Endothelial cell of umbilical vein (primary cell): ENCODE data around the gene ARHGEF10L. TPM values are rescaled to one million over a fixed set of nuclear protein-coding genes. Genes with fewer than 3 reads are reported as not detected.

Experiments
- BruUV-seq: library from RNA; stranded (reverse); fragments of 400-500 nt; replicated peaks from 2 replicates; lab custom pipeline; 2021; lab: Mats Ljungman, UMichigan
- CTCF ChIA-PET: fragments of 300-600, 350-600 bp; sonication (Branson Sonifier 250); formaldehyde crosslinking; loops from one replicate; lab custom pipeline; 2021; ENCODE audit warnings: antibody characterized with exemption, inconsistent platforms; lab: Charles Lee
- POLR2A ChIA-PET: fragments of 300-600, 350-600 bp; sonication (Branson Sonifier 250); formaldehyde crosslinking; loops from one replicate; lab custom pipeline; 2021; ENCODE audit warnings: antibody characterized with exemption, inconsistent platforms; lab: Charles Lee
- DNase-seq: peaks from one replicate; pipeline ENCODE4 v3.0.0-alpha.2; 2011; ENCODE audit warnings: low read depth, low spot score
- FAIRE-seq: peaks from 2 replicates; lab custom pipeline; 2011; peaks lifted over from hg19 to GRCh38; lab: Jason Lieb, UNC
- H2AFZ ChIP-seq: 2 replicates; pipeline ENCODE4 v1.6.0; 2012; ENCODE audit warnings: low read depth, low read length, control low read depth, inconsistent platforms
- H3K27ac ChIP-seq: 2 replicates; pipeline ENCODE4 v1.5.1; 2011; ENCODE audit warnings: low read depth, mild to moderate bottlenecking, control low read depth, low read length, moderate library complexity; ENCODE audit not compliant: insufficient read depth
- H3K27me3 ChIP-seq, 2 experiments: 2 replicates each; pipeline versions ENCODE4 v1.6.0 to v1.6.1; 2011; ENCODE audit warnings: low read length in 2 of 2, mixed read lengths in 1 of 2; ENCODE audit not compliant: control insufficient read depth in 2 of 2, insufficient read depth in 2 of 2
- H3K36me3 ChIP-seq, 2 experiments: 2 replicates in 1 of 2; 3 replicates in 1 of 2; pipeline ENCODE4 v1.5.1; 2011; ENCODE audit warnings: low read length in 2 of 2, mild to moderate bottlenecking in 1 of 2, moderate library complexity in 1 of 2; ENCODE audit not compliant: control insufficient read depth in 2 of 2, insufficient read depth in 2 of 2; ENCODE audit errors: extremely low read depth in 1 of 2
- H3K4me1 ChIP-seq: 3 replicates; pipeline ENCODE4 v1.5.1; 2011; ENCODE audit warnings: mild to moderate bottlenecking, low read length; ENCODE audit not compliant: control insufficient read depth, insufficient read depth; ENCODE audit errors: extremely low read depth
- H3K4me2 ChIP-seq: 2 replicates; pipeline ENCODE4 v1.6.1; 2011; ENCODE audit warnings: low read length, control low read depth, mixed read lengths; ENCODE audit not compliant: insufficient read depth
- H3K4me3 ChIP-seq, 3 experiments: fragments of 200-600 bp in 1 of 3; sonication (generic), shearing (Covaris generic) in 1 of 3; replicated peaks in 1 of 3; 2 replicates each; pipeline ENCODE4 v1.5.1; 2011 to 2016; ENCODE audit warnings: control low read depth in 3 of 3, low read length in 3 of 3, mild to moderate bottlenecking in 2 of 3, inconsistent platforms in 1 of 3, low read depth in 1 of 3, moderate library complexity in 1 of 3; ENCODE audit not compliant: insufficient read depth in 1 of 3
- H3K79me2 ChIP-seq: 2 replicates; pipeline ENCODE4 v1.6.0; 2012; ENCODE audit warnings: low read length, inconsistent platforms; ENCODE audit not compliant: control insufficient read depth, insufficient read depth
- H3K9ac ChIP-seq: replicated peaks from 2 replicates; pipeline ENCODE3; 2011; ENCODE audit warnings: low read length, control low read depth; ENCODE audit not compliant: insufficient read depth; ENCODE audit errors: extremely low read depth
- H3K9me1 ChIP-seq: replicated peaks from 3 replicates; pipeline ENCODE4 v1.6.0; 2011; ENCODE audit warnings: mild to moderate bottlenecking, low read length; ENCODE audit not compliant: control insufficient read depth, insufficient read depth; ENCODE audit errors: extremely low read depth
- H3K9me3 ChIP-seq: replicated peaks from 2 replicates; pipeline ENCODE4 v1.5.1; 2012; ENCODE audit warnings: low read length, inconsistent platforms; ENCODE audit not compliant: control insufficient read depth, insufficient read depth
- H4K20me1 ChIP-seq: replicated peaks from 2 replicates; pipeline ENCODE3; 2011; ENCODE audit warnings: mild to moderate bottlenecking, low read length; ENCODE audit not compliant: control insufficient read depth, insufficient read depth; ENCODE audit errors: extremely low read depth
- EZH2 ChIP-seq: IDR thresholded peaks from 2 replicates; pipeline ENCODE4 v1.6.1; 2012; ENCODE audit warnings: borderline replicate concordance, low read depth, mild to moderate bottlenecking, moderate library complexity, low read length, inconsistent platforms; ENCODE audit not compliant: severe bottlenecking
- FOS ChIP-seq: IDR thresholded peaks from 2 replicates; pipeline ENCODE4 v1.6.1; 2011; ENCODE audit warnings: mild to moderate bottlenecking, low read length, moderate library complexity, borderline replicate concordance; ENCODE audit not compliant: insufficient read depth
- JUN ChIP-seq: IDR thresholded peaks from 2 replicates; pipeline ENCODE4 v1.6.1; 2011; ENCODE audit warnings: borderline replicate concordance, low read depth; ENCODE audit not compliant: insufficient read length, insufficient read depth
- MYC ChIP-seq: IDR thresholded peaks from one replicate; pipeline ENCODE4 v1.6.1; 2011; ENCODE audit warnings: mild to moderate bottlenecking, low read depth, low read length
- POLR2A ChIP-seq: IDR thresholded peaks from 2 replicates; pipeline ENCODE4 v1.6.1; 2012; ENCODE audit warnings: low read depth, mild to moderate bottlenecking, control low read depth, low read length
- POLR2AphosphoS5 ChIP-seq: IDR thresholded peaks from 2 replicates; pipeline ENCODE4 v1.6.1; 2012; ENCODE audit warnings: low read depth, mild to moderate bottlenecking, control low read depth, low read length, moderate library complexity; ENCODE audit not compliant: insufficient read depth
- dilution Hi-C: fragments of 300-500 bp; cut with MboI; formaldehyde crosslinking; loops from one replicate; pipeline ENCODE4 v1.15.0; 2019; ENCODE audit warnings: low sequenced_read_pairs; ENCODE audit not compliant: extremely low pct_ligation_motif_present
- intact Hi-C: fragments of 100-400 bp; cut with micrococcal nuclease; formaldehyde crosslinking; loops from one replicate; pipeline ENCODE4 v1.10.0; 2022
- polyA plus RNA-seq, 4 experiments: library from polyadenylated mRNA; depleted of rRNA in 3 of 4; stranded (reverse) in 3 of 4; unstranded in 1 of 4; fragments of >200 nt; gene quantifications; 2 replicates each; pipeline versions ENCODE4 v1.2.1 to v1.2.3, GENCODE V29; 2011 to 2012; ENCODE audit warnings: missing spikeins in 1 of 4
- total RNA-seq: library from RNA; stranded (reverse); gene quantifications from 2 replicates; pipeline ENCODE4 v1.2.3, GENCODE V29; 2021
- TF ChIP-seq, protein P1 (sequence below), 2 donors: IDR thresholded peaks; 1 replicate in 1 of 2; 2 replicates in 1 of 2; pipeline ENCODE4 v1.5.1; 2011; ENCODE audit warnings: low read length in 2 of 2, mild to moderate bottlenecking in 2 of 2, moderate library complexity in 2 of 2, control low read depth in 1 of 2, inconsistent platforms in 1 of 2, low read depth in 1 of 2; ENCODE audit not compliant: insufficient read depth in 1 of 2; ENCODE audit errors: extremely low read depth in 1 of 2

Gene ARHGEF10L
- total and polyA plus RNA-seq, 2 donors (not counting 3 experiments of a cell fraction or from before 2014, with no cell fraction given) = 1.9 to 5.2 TPM

DNA sequence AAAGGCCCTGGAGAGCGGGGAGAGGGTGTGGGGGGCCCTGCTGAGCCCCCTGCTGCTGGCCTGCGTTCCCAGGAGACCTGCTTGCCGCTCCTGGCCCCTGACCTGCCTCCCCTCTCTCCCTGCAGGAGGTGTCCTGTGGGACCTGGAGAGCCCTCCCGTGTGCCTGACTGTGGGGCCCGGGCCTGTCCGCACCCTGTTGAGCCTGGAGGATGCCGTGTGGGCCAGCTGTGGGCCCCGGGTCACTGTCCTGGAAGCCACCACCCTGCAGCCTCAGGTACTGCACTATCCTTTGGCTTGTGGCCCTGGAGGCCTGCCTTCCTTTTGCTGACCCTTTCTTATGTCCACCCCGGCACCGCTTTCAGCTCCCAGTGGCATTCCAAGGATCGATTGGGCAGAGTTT is 124.8 kb downstream of the ARHGEF10L start:
- ChIA-PET CTCF (interaction anchor here (10.1 kb wide), 1 partner anchor 33 kb away, joined by 115 read pairs; no protein-coding TSS in a partner anchor), POLR2A (no interaction called here)
- TF ChIP-seq MYC (no peak), FOS (no peak), POLR2A (no peak), EZH2 (no peak), JUN (no peak), POLR2AphosphoS5 (no peak)
- TF ChIP-seq, protein P1, sequence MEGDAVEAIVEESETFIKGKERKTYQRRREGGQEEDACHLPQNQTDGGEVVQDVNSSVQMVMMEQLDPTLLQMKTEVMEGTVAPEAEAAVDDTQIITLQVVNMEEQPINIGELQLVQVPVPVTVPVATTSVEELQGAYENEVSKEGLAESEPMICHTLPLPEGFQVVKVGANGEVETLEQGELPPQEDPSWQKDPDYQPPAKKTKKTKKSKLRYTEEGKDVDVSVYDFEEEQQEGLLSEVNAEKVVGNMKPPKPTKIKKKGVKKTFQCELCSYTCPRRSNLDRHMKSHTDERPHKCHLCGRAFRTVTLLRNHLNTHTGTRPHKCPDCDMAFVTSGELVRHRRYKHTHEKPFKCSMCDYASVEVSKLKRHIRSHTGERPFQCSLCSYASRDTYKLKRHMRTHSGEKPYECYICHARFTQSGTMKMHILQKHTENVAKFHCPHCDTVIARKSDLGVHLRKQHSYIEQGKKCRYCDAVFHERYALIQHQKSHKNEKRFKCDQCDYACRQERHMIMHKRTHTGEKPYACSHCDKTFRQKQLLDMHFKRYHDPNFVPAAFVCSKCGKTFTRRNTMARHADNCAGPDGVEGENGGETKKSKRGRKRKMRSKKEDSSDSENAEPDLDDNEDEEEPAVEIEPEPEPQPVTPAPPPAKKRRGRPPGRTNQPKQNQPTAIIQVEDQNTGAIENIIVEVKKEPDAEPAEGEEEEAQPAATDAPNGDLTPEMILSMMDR (IDR thresholded peaks at IDR 0.05; ENCODE audit: extremely low read depth in 1 of 2, insufficient read depth in 1 of 2, low read depth in 1 of 2, low read length in 2 of 2) = no peak
- intact Hi-C loops (loop anchor here (10.0 kb wide), 1 partner anchor 1210 kb away; no protein-coding TSS in a partner anchor), dilution Hi-C loops (no loop called here)
- Histone ChIP-seq H3K36me3 (no peaks in the 10 kb centered on the region), H3K9me1 (no peaks in the 10 kb centered on the region), H3K4me3 (no peak overlapping the region), H2AFZ (no peak overlapping the region), H3K4me2 (no peak overlapping the region), H3K27me3 (no peaks in the 10 kb centered on the region), H3K79me2 (no peaks in the 10 kb centered on the region), H3K4me1 (no peaks in the 10 kb centered on the region), H3K9me3 (no peaks in the 10 kb centered on the region), H4K20me1 (no peaks in the 10 kb centered on the region), H3K27ac (no peak overlapping the region), H3K9ac (no peak overlapping the region)
- DNase-seq (no peak), FAIRE-seq (no peak)
- BruUV-seq = no TSS peak
